ENCODE results near the gene FANK1.
"Not testable (repeated sequence)": the region's sequence is repeated elsewhere in the genome, so short reads cannot be mapped to it uniquely, and the experiment has no call there.

- TF ChIP-seq POLR2AphosphoS5, POLR2A (IDR thresholded peaks at IDR 0.05; ENCODE audit: low read depth, low read length): not testable (repeated sequence)
Measured at GRCh38 chr10:125927265-125927664, 30.9 kb downstream of the FANK1 start.
